Left ventricle myocardium inferior (tissue), 1 donor: ENCODE data around the gene C22orf31. TPM values are rescaled to one million over a fixed set of nuclear protein-coding genes. Genes with fewer than 3 reads are reported as not detected.

Experiments used
- DNase-seq: peaks from one replicate; pipeline ENCODE4 v3.0.0-alpha.2; 2020
- H3K27ac ChIP-seq: fragments of 200-600 bp; replicated peaks from 2 replicates; pipeline ENCODE4 v1.8.0; 2021
- H3K27me3 ChIP-seq: fragments of 200-600 bp; 2 replicates; pipeline ENCODE4 v1.8.0; 2021; ENCODE audit warnings: low read depth
- H3K36me3 ChIP-seq: fragments of 200-600 bp; 2 replicates; pipeline ENCODE4 v1.8.0; 2021
- H3K4me1 ChIP-seq: fragments of 200-600 bp; 2 replicates; pipeline ENCODE4 v1.8.0; 2021
- H3K4me3 ChIP-seq: fragments of 200-600 bp; 2 replicates; pipeline ENCODE4 v1.8.0; 2021; ENCODE audit warnings: mild to moderate bottlenecking, moderate library complexity
- H3K9me3 ChIP-seq: fragments of 200-600 bp; replicated peaks from 2 replicates; pipeline ENCODE4 v1.8.0; 2021
- intact Hi-C: fragments of 100-400 bp; cut with micrococcal nuclease; formaldehyde crosslinking; loops from one replicate; pipeline ENCODE4 v1.11.0; 2022
- total RNA-seq: library from RNA; stranded (reverse); fragmentation: NEBNext Ultra II Directional; extraction: Animal tissue kit (Norgen Biotek cat#: 25700); gene quantifications from one replicate; pipeline ENCODE4 v1.2.1, GENCODE V29; 2021
- TF ChIP-seq, protein P1 (sequence below): fragments of 200-600 bp; IDR thresholded peaks from 2 replicates; pipeline ENCODE4 v1.8.0; 2021; ENCODE audit warnings: antibody characterized with exemption, mild to moderate bottlenecking, borderline replicate concordance
- donor health status: DM: no; HTN: yes; CAD: no; lungs with severe emphysema.

The C22orf31 gene
- total RNA-seq, 1 donor from 2014 or later = 0.30 TPM

DNA sequence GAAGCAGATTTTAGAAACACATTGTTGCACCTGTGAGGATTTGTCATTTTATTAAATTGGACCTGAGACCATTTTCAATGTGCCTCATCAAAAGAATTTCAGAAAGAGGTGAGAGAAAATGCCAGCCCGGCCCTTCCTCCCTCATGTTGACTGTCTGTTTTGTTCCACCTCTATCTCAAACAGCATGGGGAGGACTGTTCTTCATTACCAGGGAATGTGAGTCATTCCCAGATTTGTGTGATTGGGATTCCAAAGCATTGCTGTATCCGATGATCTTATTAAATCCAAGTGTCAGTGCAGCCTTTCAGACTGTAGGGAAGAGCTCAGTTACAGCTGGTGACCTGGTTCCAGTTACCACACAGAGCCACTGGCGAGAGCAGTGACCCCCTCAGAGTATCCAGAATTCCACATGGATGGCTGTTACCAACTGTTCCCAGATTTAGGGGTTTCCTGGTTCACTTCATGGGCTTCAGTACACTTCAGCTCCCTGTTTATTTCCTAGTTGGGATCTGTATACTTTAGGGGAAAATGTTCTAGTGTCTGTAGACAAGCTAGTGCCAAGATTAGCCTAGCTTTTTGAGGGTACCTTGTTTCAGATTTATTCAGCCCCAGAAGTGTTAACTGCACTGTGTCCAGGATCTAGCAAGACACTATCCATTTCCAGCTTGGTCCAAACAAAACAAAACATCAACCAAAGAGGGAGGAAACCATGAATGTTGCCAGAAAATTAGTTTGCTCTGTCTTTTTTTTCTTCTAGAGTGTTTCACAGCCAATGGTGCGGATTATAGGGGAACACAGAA is 32.1 kb upstream of the C22orf31 start:
- DNase-seq = no peak

DNA sequence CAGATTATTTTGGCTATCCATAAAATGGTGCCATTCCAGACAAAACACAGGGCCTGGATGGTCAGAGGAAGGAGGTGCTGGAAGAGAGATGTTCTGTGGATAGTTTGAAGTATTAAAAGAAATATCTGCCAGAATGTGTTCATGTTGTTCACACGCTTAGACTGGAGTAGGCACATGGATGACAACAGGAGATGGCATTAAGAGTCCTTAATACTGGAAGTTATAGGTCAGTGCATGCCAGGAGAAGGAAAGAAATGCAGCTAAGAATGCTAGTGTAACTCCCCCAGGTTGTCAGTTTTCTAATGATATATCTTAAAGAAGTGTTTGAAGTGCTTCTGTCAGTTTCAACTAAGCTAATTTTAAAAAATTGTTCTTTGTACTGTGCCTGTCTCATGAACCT is 31.4 kb upstream of the C22orf31 start:
- H3K4me1 ChIP-seq = peaks cover 65% of the 10 kb centered on the region
- H3K36me3 ChIP-seq = peaks cover 4% of the 10 kb centered on the region
- no peaks in the 10 kb centered on the region for H3K27me3 ChIP-seq
- no peak for DNase-seq
- TF ChIP-seq, protein P1, sequence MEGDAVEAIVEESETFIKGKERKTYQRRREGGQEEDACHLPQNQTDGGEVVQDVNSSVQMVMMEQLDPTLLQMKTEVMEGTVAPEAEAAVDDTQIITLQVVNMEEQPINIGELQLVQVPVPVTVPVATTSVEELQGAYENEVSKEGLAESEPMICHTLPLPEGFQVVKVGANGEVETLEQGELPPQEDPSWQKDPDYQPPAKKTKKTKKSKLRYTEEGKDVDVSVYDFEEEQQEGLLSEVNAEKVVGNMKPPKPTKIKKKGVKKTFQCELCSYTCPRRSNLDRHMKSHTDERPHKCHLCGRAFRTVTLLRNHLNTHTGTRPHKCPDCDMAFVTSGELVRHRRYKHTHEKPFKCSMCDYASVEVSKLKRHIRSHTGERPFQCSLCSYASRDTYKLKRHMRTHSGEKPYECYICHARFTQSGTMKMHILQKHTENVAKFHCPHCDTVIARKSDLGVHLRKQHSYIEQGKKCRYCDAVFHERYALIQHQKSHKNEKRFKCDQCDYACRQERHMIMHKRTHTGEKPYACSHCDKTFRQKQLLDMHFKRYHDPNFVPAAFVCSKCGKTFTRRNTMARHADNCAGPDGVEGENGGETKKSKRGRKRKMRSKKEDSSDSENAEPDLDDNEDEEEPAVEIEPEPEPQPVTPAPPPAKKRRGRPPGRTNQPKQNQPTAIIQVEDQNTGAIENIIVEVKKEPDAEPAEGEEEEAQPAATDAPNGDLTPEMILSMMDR = no peak
- no peak overlapping the region for H3K4me3 ChIP-seq
- no peaks in the 10 kb centered on the region for H3K9me3 ChIP-seq
- H3K27ac ChIP-seq = peak overlapping the region; percentile 67
- intact Hi-C loops = no loop called here

More for the DNA sequence above, 32.1 kb upstream of the C22orf31 start:
- Histone ChIP-seq H3K9me3 (no peaks in the 10 kb centered on the region), H3K27me3 (no peaks in the 10 kb centered on the region), H3K4me3 (no peak overlapping the region), H3K4me1 (peaks cover 64% of the 10 kb centered on the region), H3K36me3 (peaks cover 4% of the 10 kb centered on the region), H3K27ac (peak overlapping the region; percentile 67)
- TF ChIP-seq, protein P1 = no peak
- intact Hi-C loops = no loop called here

DNA sequence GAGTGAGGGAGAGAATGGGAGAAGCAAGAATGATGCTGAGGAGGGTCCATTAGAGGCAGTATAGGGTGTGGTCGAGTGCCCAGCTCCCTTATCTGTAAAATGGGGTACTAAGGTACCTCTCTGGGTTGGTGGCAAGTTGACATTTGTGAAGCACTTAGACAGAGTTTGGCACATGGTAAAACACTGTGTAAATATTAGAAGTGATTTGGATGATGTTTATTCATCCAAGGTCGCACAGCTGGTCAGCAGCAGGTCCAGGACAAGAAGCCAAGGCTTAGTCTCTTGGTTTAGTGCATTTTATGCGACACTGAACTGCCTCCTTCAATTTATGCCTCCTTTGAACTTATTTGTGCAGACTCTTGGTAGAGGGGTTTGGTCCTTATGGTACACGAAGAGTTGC is 30.6 kb upstream of the C22orf31 start:
- no peak overlapping the region for H3K4me3 ChIP-seq
- H3K4me1 ChIP-seq = peaks cover 58% of the 10 kb centered on the region
- peak overlapping the region; percentile 67 for H3K27ac ChIP-seq
- H3K9me3 ChIP-seq = no peaks in the 10 kb centered on the region
- intact Hi-C loops = no loop called here
- no peaks in the 10 kb centered on the region for H3K27me3 ChIP-seq
- TF ChIP-seq, protein P1 = no peak
- H3K36me3 ChIP-seq = peaks cover 4% of the 10 kb centered on the region
- no peak for DNase-seq

DNA sequence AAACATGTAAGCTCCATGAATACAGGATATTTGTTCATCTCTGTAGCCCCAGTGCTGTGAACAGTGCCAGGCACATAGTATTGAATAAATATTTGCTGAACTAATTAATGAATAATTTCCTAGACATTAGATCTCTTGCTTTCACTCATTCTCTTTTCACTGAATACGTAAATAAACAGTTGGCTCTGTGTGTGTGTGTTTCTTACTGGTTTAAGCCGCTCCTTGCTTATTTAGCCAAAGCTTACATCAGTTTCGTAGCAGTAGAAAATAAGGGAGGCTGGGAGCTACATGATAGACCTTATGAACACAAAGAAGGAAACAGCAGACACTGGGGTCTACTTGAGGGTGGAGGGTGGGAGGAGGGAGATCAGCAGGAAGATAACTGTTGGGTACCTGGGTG is 28.4 kb upstream of the C22orf31 start:
- intact Hi-C loops = no loop called here
- peaks cover 2% of the 10 kb centered on the region for H3K36me3 ChIP-seq
- TF ChIP-seq, protein P1 = no peak

DNA sequence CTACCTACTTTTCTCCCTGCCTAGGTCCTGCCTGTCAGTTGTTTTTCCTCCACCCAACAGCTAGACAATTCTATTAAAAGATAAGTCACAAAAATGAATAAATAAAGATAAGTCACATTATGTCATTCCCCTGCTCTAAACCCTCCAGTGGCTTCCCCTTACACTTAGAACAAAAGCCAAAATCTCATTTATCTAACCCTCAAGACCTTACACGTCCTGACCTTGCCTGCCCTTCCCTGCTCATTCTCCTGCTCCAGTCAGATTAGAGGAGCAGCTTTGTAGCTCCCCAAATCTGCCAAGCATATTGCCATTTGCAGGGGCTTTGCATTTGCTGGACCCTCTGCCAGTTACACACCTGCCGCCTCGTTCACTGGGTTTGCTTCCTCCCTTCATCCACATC is 27.9 kb upstream of the C22orf31 start:
- TF ChIP-seq, protein P1 = no peak
- no peak overlapping the region for H3K27ac ChIP-seq
- no peaks in the 10 kb centered on the region for H3K9me3 ChIP-seq
- no peaks in the 10 kb centered on the region for H3K36me3 ChIP-seq
- intact Hi-C loops = no loop called here
- DNase-seq = no peak
- H3K4me1 ChIP-seq = peaks cover 39% of the 10 kb centered on the region
- no peak overlapping the region for H3K4me3 ChIP-seq
- no peaks in the 10 kb centered on the region for H3K27me3 ChIP-seq

More for the DNA sequence above, 28.4 kb upstream of the C22orf31 start:
- no peaks in the 10 kb centered on the region for H3K27me3 ChIP-seq
- H3K9me3 ChIP-seq = no peaks in the 10 kb centered on the region
- H3K4me1 ChIP-seq = peaks cover 41% of the 10 kb centered on the region
- no peak overlapping the region for H3K27ac ChIP-seq
- no peak overlapping the region for H3K4me3 ChIP-seq
- no peak for DNase-seq
